H9 (cell line): ENCODE measurements around the gene PTDSS2. TPM values are rescaled to one million over a fixed set of nuclear protein-coding genes. Genes with fewer than 3 reads are reported as not detected.

ENCODE experiments used
- DNase-seq: peaks from one replicate; pipeline ENCODE4 v3.0.0-alpha.2; 2017
- H2AFZ ChIP-seq: one replicate; pipeline ENCODE4 v1.6.1; 2013; ENCODE audit warnings: mild to moderate bottlenecking, low read length, control low read depth, moderate library complexity
- H2AK5ac ChIP-seq: 2 replicates; pipeline ENCODE4 v1.6.1; 2013; ENCODE audit warnings: low read length, control low read depth, mixed read lengths; ENCODE audit not compliant: insufficient read length
- H2BK120ac ChIP-seq: one replicate; pipeline ENCODE4 v1.6.1; 2013; ENCODE audit warnings: low read depth, mild to moderate bottlenecking, low read length, control low read depth, inconsistent platforms; ENCODE audit not compliant: poor library complexity, severe bottlenecking
- H2BK12ac ChIP-seq: 2 replicates; pipeline ENCODE4 v1.6.1; 2013; ENCODE audit warnings: low read length, control low read depth, mixed read lengths, low read depth; ENCODE audit not compliant: insufficient read length
- H2BK15ac ChIP-seq: 2 replicates; pipeline ENCODE4 v1.6.1; 2013; ENCODE audit warnings: low read depth, low read length, control low read depth
- H2BK20ac ChIP-seq: one replicate; pipeline ENCODE4 v1.6.1; 2013; ENCODE audit warnings: low read depth, mild to moderate bottlenecking, low read length, control low read depth, inconsistent platforms; ENCODE audit not compliant: poor library complexity, severe bottlenecking
- H2BK5ac ChIP-seq: 2 replicates; pipeline ENCODE4 v1.6.1; 2013; ENCODE audit warnings: low read length, control low read depth, mixed read lengths; ENCODE audit not compliant: insufficient read length
- H3K14ac ChIP-seq: 2 replicates; pipeline ENCODE4 v1.6.1; 2013; ENCODE audit warnings: low read length, control low read depth; ENCODE audit not compliant: insufficient read depth
- H3K18ac ChIP-seq: 2 replicates; pipeline ENCODE4 v1.6.1; 2013; ENCODE audit warnings: low read depth, mild to moderate bottlenecking, mixed read lengths, low read length, control low read depth; ENCODE audit not compliant: insufficient read length
- H3K23ac ChIP-seq: 2 replicates; pipeline ENCODE4 v1.6.1; 2013; ENCODE audit warnings: low read length, control low read depth, mixed read lengths, low read depth; ENCODE audit not compliant: insufficient read length
- H3K23me2 ChIP-seq: 2 replicates; pipeline ENCODE4 v1.6.1; 2013; ENCODE audit warnings: low read depth, mild to moderate bottlenecking, mixed read lengths, low read length, control low read depth; ENCODE audit not compliant: insufficient read length, poor library complexity, severe bottlenecking
- H3K27ac ChIP-seq: 2 replicates; pipeline ENCODE4 v1.5.1; 2013; ENCODE audit warnings: low read length, control low read depth, mixed read lengths, low read depth; ENCODE audit not compliant: insufficient read length
- H3K27me3 ChIP-seq: 2 replicates; pipeline ENCODE4 v1.6.1; 2013; ENCODE audit warnings: low read length, control low read depth, inconsistent platforms; ENCODE audit not compliant: insufficient read depth
- H3K4ac ChIP-seq: 2 replicates; pipeline ENCODE4 v1.6.1; 2013; ENCODE audit warnings: low read depth, mild to moderate bottlenecking, control low read depth, inconsistent platforms, low read length, moderate library complexity
- H3K4me1 ChIP-seq: 2 replicates; pipeline ENCODE4 v1.6.1; 2013; ENCODE audit warnings: low read length, control low read depth, inconsistent platforms; ENCODE audit not compliant: insufficient read depth
- H3K4me2 ChIP-seq: 2 replicates; pipeline ENCODE4 v1.6.1; 2013; ENCODE audit warnings: low read length, control low read depth, mixed read lengths; ENCODE audit not compliant: insufficient read length, insufficient read depth
- H3K56ac ChIP-seq: 2 replicates; pipeline ENCODE4 v1.6.1; 2013; ENCODE audit warnings: low read depth, mild to moderate bottlenecking, mixed read lengths, low read length, control low read depth; ENCODE audit not compliant: insufficient read length
- H3K79me1 ChIP-seq: 2 replicates; pipeline ENCODE4 v1.6.1; 2013; ENCODE audit warnings: low read depth, mild to moderate bottlenecking, moderate library complexity, low read length, control low read depth, inconsistent platforms; ENCODE audit not compliant: insufficient read depth, poor library complexity, severe bottlenecking
- H3K79me2 ChIP-seq: 2 replicates; pipeline ENCODE4 v1.6.1; 2013; ENCODE audit warnings: low read length, control low read depth, inconsistent platforms; ENCODE audit not compliant: insufficient read depth
- H3K9ac ChIP-seq: 2 replicates; pipeline ENCODE4 v1.6.1; 2013; ENCODE audit warnings: low read length, control low read depth, mixed read lengths; ENCODE audit not compliant: insufficient read length; ENCODE audit errors: extremely low read depth
- H3K9me3 ChIP-seq: one replicate; pipeline ENCODE4 v1.6.1; 2013; ENCODE audit warnings: low read depth, low read length, inconsistent platforms; ENCODE audit not compliant: control insufficient read depth
- H3T11ph ChIP-seq: one replicate; pipeline ENCODE4 v1.6.1; 2013; ENCODE audit warnings: mild to moderate bottlenecking, low read length, control low read depth, inconsistent platforms
- H4K20me1 ChIP-seq: one replicate; pipeline ENCODE4 v1.6.1; 2013; ENCODE audit not compliant: control insufficient read depth, insufficient read length, insufficient read depth
- H4K5ac ChIP-seq: 2 replicates; pipeline ENCODE4 v1.6.1; 2013; ENCODE audit warnings: low read depth, mild to moderate bottlenecking, mixed read lengths, low read length, control low read depth; ENCODE audit not compliant: insufficient read length
- H4K8ac ChIP-seq: replicated peaks from 2 replicates; pipeline ENCODE4 v1.6.1; 2013; ENCODE audit warnings: low read length, control low read depth, mixed read lengths, low read depth; ENCODE audit not compliant: insufficient read length
- H4K91ac ChIP-seq: 2 replicates; pipeline ENCODE4 v1.6.1; 2013; ENCODE audit warnings: low read depth, mild to moderate bottlenecking, moderate library complexity, mixed read lengths, low read length, control low read depth; ENCODE audit not compliant: insufficient read length
- H3K27ac Mint-ChIP-seq, 3 experiments: 2 replicates in 2 of 3; 3 replicates in 1 of 3; pipeline ENCODE4 v1.8.0; 2020 to 2021; ENCODE audit warnings: mixed read lengths in 3 of 3, mild to moderate bottlenecking in 1 of 3, moderate library complexity in 1 of 3
- H3K27me3 Mint-ChIP-seq: 2 replicates; pipeline ENCODE4 v1.8.0; 2021; ENCODE audit warnings: low read depth, mild to moderate bottlenecking, moderate library complexity, mixed read lengths
- H3K36me3 Mint-ChIP-seq, 3 experiments: 2 replicates in 2 of 3; 3 replicates in 1 of 3; pipeline ENCODE4 v1.8.0; 2020 to 2021; ENCODE audit warnings: low read depth in 3 of 3, mixed read lengths in 3 of 3; ENCODE audit not compliant: insufficient read depth in 1 of 3
- H3K4me1 Mint-ChIP-seq, 2 experiments: 2 replicates each; pipeline ENCODE4 v1.8.0; 2020; ENCODE audit warnings: mixed read lengths in 2 of 2
- H3K4me3 Mint-ChIP-seq, 2 experiments: 2 replicates in 1 of 2; 3 replicates in 1 of 2; pipeline ENCODE4 v1.8.0; 2020 to 2021; ENCODE audit warnings: mild to moderate bottlenecking in 2 of 2, mixed read lengths in 2 of 2, moderate library complexity in 1 of 2
- H3K9me3 Mint-ChIP-seq, 2 experiments: 2 replicates in 1 of 2; 3 replicates in 1 of 2; pipeline ENCODE4 v1.8.0; 2020; ENCODE audit warnings: mild to moderate bottlenecking in 2 of 2, mixed read lengths in 2 of 2, moderate library complexity in 1 of 2
- WGBS: extraction: QIAGEN DNeasy Blood & Tissue Kit; methylation state at CpG from one replicate; pipeline ENCODE4 v1.1.7; 2013; ENCODE audit warnings: missing lambda C conversion rate, low lambda C conversion rate, mixed read lengths; ENCODE audit not compliant: insufficient read length; ENCODE audit errors: extremely low coverage; 5-methylcytosine and 5-hydroxymethylcytosine counted together
- total RNA-seq: library from RNA; stranded (reverse); gene quantifications from 2 replicates; pipeline ENCODE4 v1.2.1, GENCODE V29; 2021
- TF ChIP-seq, protein P1 (sequence below): fragments of 200-600 bp; sonication (generic); conservative IDR thresholded peaks from 3 replicates; pipeline ENCODE4 v1.8.0; 2021; ENCODE audit warnings: antibody characterized with exemption, mild to moderate bottlenecking

PTDSS2 gene
- total RNA-seq, 1 experiment from 2014 or later: 55.3 TPM

DNA sequence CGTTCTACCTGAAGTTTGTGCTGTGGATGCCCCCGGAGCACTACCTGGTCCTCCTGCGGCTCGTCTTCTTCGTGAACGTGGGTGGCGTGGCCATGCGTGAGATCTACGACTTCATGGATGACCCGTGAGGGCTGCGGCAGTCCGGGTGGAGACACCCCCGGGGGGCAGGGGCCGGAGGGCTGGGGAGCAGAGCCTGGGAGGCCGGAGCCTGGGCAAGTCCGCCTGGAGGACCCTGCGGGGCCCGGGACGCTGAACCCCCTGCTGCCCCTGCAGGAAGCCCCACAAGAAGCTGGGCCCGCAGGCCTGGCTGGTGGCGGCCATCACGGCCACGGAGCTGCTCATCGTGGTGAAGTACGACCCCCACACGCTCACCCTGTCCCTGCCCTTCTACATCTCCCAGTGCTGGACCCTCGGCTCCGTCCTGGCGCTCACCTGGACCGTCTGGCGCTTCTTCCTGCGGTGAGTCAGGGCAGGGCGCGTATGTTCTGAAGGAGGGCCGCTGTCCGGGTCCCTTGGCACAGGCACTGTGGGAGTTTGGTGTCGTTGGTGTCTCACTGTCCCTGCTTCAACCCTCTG is 39.6 kb downstream of the PTDSS2 start:
- H2BK12ac ChIP-seq: no peak overlapping the region
- no peak overlapping the region for H3K9ac ChIP-seq
- no CpG with 5 or more reads among the region's 37 CpGs for WGBS
- no peaks in the 10 kb centered on the region for H3K27me3 ChIP-seq
- no peaks in the 10 kb centered on the region for H4K20me1 ChIP-seq
- no peaks in the 10 kb centered on the region for H3K4me1 Mint-ChIP-seq
- no peak overlapping the region for H2BK5ac ChIP-seq
- no peaks in the 10 kb centered on the region; the same call in 1 of the 2 replicates for H3K79me2 ChIP-seq
- H3K4me1 ChIP-seq: no peaks in the 10 kb centered on the region
- H3K14ac ChIP-seq: no peak overlapping the region
- H2BK20ac ChIP-seq: no peak overlapping the region
- no peaks in the 10 kb centered on the region for H3K23me2 ChIP-seq
- no peak overlapping the region for H3K56ac ChIP-seq
- H3K27ac Mint-ChIP-seq: no peak overlapping the region
- no peak overlapping the region for H2AK5ac ChIP-seq
- H3K79me1 ChIP-seq: no peaks in the 10 kb centered on the region
- H3K9me3 ChIP-seq: no peaks in the 10 kb centered on the region
- H3K4ac ChIP-seq: no peak overlapping the region
- no peak overlapping the region for H3K4me3 Mint-ChIP-seq
- H2BK120ac ChIP-seq: no peak overlapping the region
- no peak overlapping the region for H2BK15ac ChIP-seq
- H3K23ac ChIP-seq: no peak overlapping the region
- TF ChIP-seq, protein P1, sequence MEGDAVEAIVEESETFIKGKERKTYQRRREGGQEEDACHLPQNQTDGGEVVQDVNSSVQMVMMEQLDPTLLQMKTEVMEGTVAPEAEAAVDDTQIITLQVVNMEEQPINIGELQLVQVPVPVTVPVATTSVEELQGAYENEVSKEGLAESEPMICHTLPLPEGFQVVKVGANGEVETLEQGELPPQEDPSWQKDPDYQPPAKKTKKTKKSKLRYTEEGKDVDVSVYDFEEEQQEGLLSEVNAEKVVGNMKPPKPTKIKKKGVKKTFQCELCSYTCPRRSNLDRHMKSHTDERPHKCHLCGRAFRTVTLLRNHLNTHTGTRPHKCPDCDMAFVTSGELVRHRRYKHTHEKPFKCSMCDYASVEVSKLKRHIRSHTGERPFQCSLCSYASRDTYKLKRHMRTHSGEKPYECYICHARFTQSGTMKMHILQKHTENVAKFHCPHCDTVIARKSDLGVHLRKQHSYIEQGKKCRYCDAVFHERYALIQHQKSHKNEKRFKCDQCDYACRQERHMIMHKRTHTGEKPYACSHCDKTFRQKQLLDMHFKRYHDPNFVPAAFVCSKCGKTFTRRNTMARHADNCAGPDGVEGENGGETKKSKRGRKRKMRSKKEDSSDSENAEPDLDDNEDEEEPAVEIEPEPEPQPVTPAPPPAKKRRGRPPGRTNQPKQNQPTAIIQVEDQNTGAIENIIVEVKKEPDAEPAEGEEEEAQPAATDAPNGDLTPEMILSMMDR: no peak
- no peaks in the 10 kb centered on the region for H3K9me3 Mint-ChIP-seq
- H4K91ac ChIP-seq: no peak overlapping the region
- no peak overlapping the region for H2AFZ ChIP-seq
- no peak overlapping the region for H3K4me2 ChIP-seq
- peaks cover 5 to 23% (median 21%) of the 10 kb centered on the region in 3 experiments for H3K36me3 Mint-ChIP-seq
- H3T11ph ChIP-seq: no peak overlapping the region
- H3K27me3 Mint-ChIP-seq: no peaks in the 10 kb centered on the region; the same call in 1 of the 2 replicates
- no peak overlapping the region for H3K18ac ChIP-seq
- DNase-seq: peak; percentile 21
- no peak overlapping the region for H4K5ac ChIP-seq
- no peak overlapping the region for H3K27ac ChIP-seq
- no peak overlapping the region for H4K8ac ChIP-seq
